GDM1 (cell line): Measurements from ENCODE around the gene RASGRP2.

ENCODE experiments used
- DNase-seq: peaks from one replicate; lab custom pipeline; 2025; lab: John Stamatoyannopoulos, UW

The RASGRP2 gene

GRCh38 chr11:64743591-64744543, at the start of gene RASGRP2:
RASGRP2 (minus strand) TSS chr11:64744142; CDS start chr11:64742866, 1,276 bp downstream.
- DNase-seq = peak; percentile 72

GRCh38 chr11:64792482-64792881, 48.5 kb upstream of the RASGRP2 start:
- DNase-seq = no peak

GRCh38 chr11:64791781-64792291, 47.9 kb upstream of the RASGRP2 start:
- DNase-seq = no peak

- DNase-seq = no peak
These were observed 46.5 kb upstream of the RASGRP2 start for GRCh38 chr11:64790205-64791095.

GRCh38 chr11:64789331-64790204, 45.6 kb upstream of the RASGRP2 start:
- no peak for DNase-seq

- DNase-seq = no peak
These were observed 44.6 kb upstream of the RASGRP2 start for GRCh38 chr11:64788321-64789215.

- DNase-seq = no peak
These were observed 43.8 kb upstream of the RASGRP2 start for GRCh38 chr11:64787526-64788320.

- no peak for DNase-seq
These were observed 42.4 kb upstream of the RASGRP2 start for GRCh38 chr11:64786308-64786707.

GRCh38 chr11:64784813-64785581, 41.1 kb upstream of the RASGRP2 start:
- DNase-seq = no peak

- peak; percentile 100 for DNase-seq
These were observed 34.7 kb upstream of the RASGRP2 start, which contains the start of gene SF1 for GRCh38 chr11:64778473-64779298. SF1 (minus strand) TSS chr11:64778542; CDS start chr11:64778392, 150 bp downstream.

- no peak for DNase-seq
These were observed 34.2 kb upstream of the RASGRP2 start for GRCh38 chr11:64778223-64778472.

- DNase-seq = peak; percentile 67
These were observed 33.7 kb upstream of the RASGRP2 start for GRCh38 chr11:64777449-64778222.

- DNase-seq = no peak
These were observed 32.9 kb upstream of the RASGRP2 start for GRCh38 chr11:64776875-64777274.

GRCh38 chr11:64776425-64776824, 32.5 kb upstream of the RASGRP2 start:
- DNase-seq = no peak

GRCh38 chr11:64774144-64774543, 30.2 kb upstream of the RASGRP2 start:
- DNase-seq = no peak

GRCh38 chr11:64772303-64773018, 28.5 kb upstream of the RASGRP2 start:
- DNase-seq = no peak

GRCh38 chr11:64771861-64772260, 27.9 kb upstream of the RASGRP2 start:
- DNase-seq = no peak
